ENCODE data around the gene TMEM63A. TPM values are rescaled to one million over a fixed set of nuclear protein-coding genes. Genes with fewer than 3 reads are reported as not detected.

The TMEM63A gene
- total RNA-seq, 1 donor from 2014 or later, result 5.1 TPM

DNA sequence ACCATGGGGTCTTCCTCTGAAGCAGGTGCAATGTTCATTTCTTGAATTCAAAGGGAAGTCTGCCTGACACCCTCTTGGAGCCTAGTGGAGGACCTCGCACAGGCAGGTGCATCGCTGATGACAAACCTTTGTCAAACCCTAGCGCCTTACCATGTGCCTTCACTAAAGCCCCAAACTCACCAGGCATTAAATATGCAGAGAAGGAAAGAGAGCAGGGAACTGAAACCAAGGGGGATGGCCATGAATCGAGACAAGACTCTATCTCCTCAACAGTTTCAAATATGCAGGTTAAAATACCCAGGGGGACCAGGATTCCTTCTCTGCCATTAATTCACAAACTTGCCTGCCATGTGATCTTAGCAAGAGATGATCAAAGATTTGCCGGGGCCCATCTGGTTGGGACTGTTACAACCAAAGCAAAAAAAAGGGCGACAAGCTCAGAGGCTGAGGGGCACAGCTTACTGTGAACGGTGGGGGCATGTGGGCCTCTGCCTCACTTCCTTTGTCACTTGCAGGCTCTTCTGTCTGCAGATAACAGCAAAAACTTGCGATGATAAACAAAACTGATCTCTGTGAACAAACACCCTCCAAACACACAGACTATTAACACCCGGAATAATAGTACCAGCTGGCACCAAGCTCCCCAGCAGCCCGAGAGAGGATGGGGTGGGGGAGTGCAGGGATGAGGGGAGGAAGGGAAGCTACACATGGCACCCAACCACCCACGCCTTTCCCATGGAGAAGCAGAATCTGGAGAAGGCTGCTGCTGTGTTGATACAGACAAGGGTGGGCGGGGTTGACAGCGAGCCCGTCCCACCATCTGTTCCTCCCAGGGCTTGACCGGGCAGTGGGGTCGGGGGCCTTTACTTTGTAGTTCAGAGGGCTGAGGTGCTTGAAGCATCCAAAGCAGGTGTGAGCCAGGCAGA, 33.9 kb downstream of the TMEM63A start:
- no peaks in the 10 kb centered on the region for H3K9me3 ChIP-seq (ENCODE audit: low read depth)
- no peak overlapping the region for H3K9ac ChIP-seq
- no peaks in the 10 kb centered on the region for H3K27me3 ChIP-seq
- peaks cover 2% of the 10 kb centered on the region for H3K27me3 Mint-ChIP-seq (ENCODE audit: insufficient read depth, low read depth)
- no peak overlapping the region for H3K4me2 ChIP-seq
- H3F3A ChIP-seq (ENCODE audit: low read depth), result no peaks in the 10 kb centered on the region
- H3K4me1 Mint-ChIP-seq, result peaks cover 18% of the 10 kb centered on the region
- H3K9me3 Mint-ChIP-seq, result no peaks in the 10 kb centered on the region
- no peak overlapping the region for H2AFZ ChIP-seq (replicated peaks)
- no peaks in the 10 kb centered on the region for H3K4me1 ChIP-seq
- H3K4me3 ChIP-seq, result no peak overlapping the region
- no peak for TF ChIP-seq EZH2 (IDR thresholded peaks at IDR 0.05)
- TF ChIP-seq, protein P1, sequence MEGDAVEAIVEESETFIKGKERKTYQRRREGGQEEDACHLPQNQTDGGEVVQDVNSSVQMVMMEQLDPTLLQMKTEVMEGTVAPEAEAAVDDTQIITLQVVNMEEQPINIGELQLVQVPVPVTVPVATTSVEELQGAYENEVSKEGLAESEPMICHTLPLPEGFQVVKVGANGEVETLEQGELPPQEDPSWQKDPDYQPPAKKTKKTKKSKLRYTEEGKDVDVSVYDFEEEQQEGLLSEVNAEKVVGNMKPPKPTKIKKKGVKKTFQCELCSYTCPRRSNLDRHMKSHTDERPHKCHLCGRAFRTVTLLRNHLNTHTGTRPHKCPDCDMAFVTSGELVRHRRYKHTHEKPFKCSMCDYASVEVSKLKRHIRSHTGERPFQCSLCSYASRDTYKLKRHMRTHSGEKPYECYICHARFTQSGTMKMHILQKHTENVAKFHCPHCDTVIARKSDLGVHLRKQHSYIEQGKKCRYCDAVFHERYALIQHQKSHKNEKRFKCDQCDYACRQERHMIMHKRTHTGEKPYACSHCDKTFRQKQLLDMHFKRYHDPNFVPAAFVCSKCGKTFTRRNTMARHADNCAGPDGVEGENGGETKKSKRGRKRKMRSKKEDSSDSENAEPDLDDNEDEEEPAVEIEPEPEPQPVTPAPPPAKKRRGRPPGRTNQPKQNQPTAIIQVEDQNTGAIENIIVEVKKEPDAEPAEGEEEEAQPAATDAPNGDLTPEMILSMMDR (IDR thresholded peaks at IDR 0.05), result no peak
- no peak for TF ChIP-seq EZH2phosphoT487 (IDR thresholded peaks at IDR 0.05)
- peaks cover 6% of the 10 kb centered on the region for H3K36me3 Mint-ChIP-seq
- no peaks in the 10 kb centered on the region for H4K20me1 ChIP-seq (ENCODE audit: low read depth)
- no peak for DNase-seq (ENCODE audit: low spot score)
- no peak overlapping the region for H3K4me3 Mint-ChIP-seq
- H3K36me3 ChIP-seq, result no peaks in the 10 kb centered on the region
- H3K27ac Mint-ChIP-seq, result peak overlapping the region; percentile 91
- H3K27ac ChIP-seq, result no peak overlapping the region
- H3K79me2 ChIP-seq (ENCODE audit: low read depth), result no peaks in the 10 kb centered on the region

- no peak overlapping the region for H3K4me2 ChIP-seq
- no peaks in the 10 kb centered on the region for H3K27me3 ChIP-seq
- H3K9ac ChIP-seq, result no peak overlapping the region
- no peak overlapping the region for H2AFZ ChIP-seq (replicated peaks)
- no peaks in the 10 kb centered on the region for H3K4me1 ChIP-seq
- H3K79me2 ChIP-seq (ENCODE audit: low read depth), result no peaks in the 10 kb centered on the region
- H3K27me3 Mint-ChIP-seq (ENCODE audit: insufficient read depth, low read depth), result peaks cover 2% of the 10 kb centered on the region
- no peaks in the 10 kb centered on the region for H3K9me3 ChIP-seq (ENCODE audit: low read depth)
- H3F3A ChIP-seq (ENCODE audit: low read depth), result no peaks in the 10 kb centered on the region
- peaks cover 8% of the 10 kb centered on the region for H3K36me3 Mint-ChIP-seq
- H3K27ac ChIP-seq, result no peak overlapping the region
- no peak overlapping the region for H3K27ac Mint-ChIP-seq
- peaks cover 23% of the 10 kb centered on the region for H3K4me1 Mint-ChIP-seq
- no peak overlapping the region for H3K4me3 ChIP-seq
- H3K9me3 Mint-ChIP-seq, result no peaks in the 10 kb centered on the region
- H4K20me1 ChIP-seq (ENCODE audit: low read depth), result no peaks in the 10 kb centered on the region
- no peak for DNase-seq (ENCODE audit: low spot score)
- no peak overlapping the region for H3K4me3 Mint-ChIP-seq
- H3K36me3 ChIP-seq, result no peaks in the 10 kb centered on the region
- TF ChIP-seq EZH2 (IDR thresholded peaks at IDR 0.05) (no peak), EZH2phosphoT487 (IDR thresholded peaks at IDR 0.05) (no peak)
- TF ChIP-seq, protein P1 (IDR thresholded peaks at IDR 0.05), result no peak
Measured at GRCh38 chr1:225847610-225848009, 34.6 kb downstream of the TMEM63A start.

- TF ChIP-seq EZH2phosphoT487 (IDR thresholded peaks at IDR 0.05), result no peak
- TF ChIP-seq EZH2 (IDR thresholded peaks at IDR 0.05), result no peak
- TF ChIP-seq, protein P1 (IDR thresholded peaks at IDR 0.05), result no peak
- Mint-ChIP-seq H3K27ac (no peak overlapping the region), H3K9me3 (no peaks in the 10 kb centered on the region), H3K36me3 (peaks cover 8% of the 10 kb centered on the region), H3K27me3 (ENCODE audit: insufficient read depth, low read depth) (peaks cover 2% of the 10 kb centered on the region), H3K4me1 (peaks cover 23% of the 10 kb centered on the region), H3K4me3 (no peak overlapping the region)
- H2AFZ ChIP-seq (replicated peaks), result no peak overlapping the region
- no peaks in the 10 kb centered on the region for H3K4me1 ChIP-seq
- no peaks in the 10 kb centered on the region for H4K20me1 ChIP-seq (ENCODE audit: low read depth)
- no peak for DNase-seq (ENCODE audit: low spot score)
- no peaks in the 10 kb centered on the region for H3K36me3 ChIP-seq
- H3K79me2 ChIP-seq (ENCODE audit: low read depth), result no peaks in the 10 kb centered on the region
- H3K4me2 ChIP-seq, result no peak overlapping the region
- no peaks in the 10 kb centered on the region for H3F3A ChIP-seq (ENCODE audit: low read depth)
- H3K27me3 ChIP-seq, result no peaks in the 10 kb centered on the region
- H3K4me3 ChIP-seq, result no peak overlapping the region
- H3K9ac ChIP-seq, result no peak overlapping the region
- no peak overlapping the region for H3K27ac ChIP-seq
- no peaks in the 10 kb centered on the region for H3K9me3 ChIP-seq (ENCODE audit: low read depth)
Measured at GRCh38 chr1:225846331-225847310, 35.6 kb downstream of the TMEM63A start.
